KMS-11 (cell line): ENCODE results near the gene GSC.
"Not testable (repeated sequence)": the region's sequence is repeated elsewhere in the genome, so short reads cannot be mapped to it uniquely, and the experiment has no call there.

Experiments used
- H2AFZ ChIP-seq: fragments of 200-600 bp; sonication (generic); 2 replicates; pipeline ENCODE4 v1.6.1; 2016; ENCODE audit warnings: antibody characterized with exemption, mixed run types, low read depth
- H3K27ac ChIP-seq: fragments of 200-600 bp; sonication (generic); 2 replicates; pipeline ENCODE4 v1.6.1; 2016; ENCODE audit warnings: mild to moderate bottlenecking, mixed run types
- H3K27me3 ChIP-seq: fragments of 200-600 bp; sonication (generic); 2 replicates; pipeline ENCODE4 v1.6.1; 2017; ENCODE audit warnings: mild to moderate bottlenecking, low read depth, mixed run types, moderate library complexity; ENCODE audit not compliant: insufficient read depth
- H3K36me3 ChIP-seq: fragments of 200-600 bp; sonication (generic); 2 replicates; pipeline ENCODE4 v1.6.1; 2017; ENCODE audit warnings: mild to moderate bottlenecking, mixed run types; ENCODE audit not compliant: insufficient read depth
- H3K4me1 ChIP-seq: fragments of 200-600 bp; sonication (generic); 2 replicates; pipeline ENCODE4 v1.6.1; 2016; ENCODE audit warnings: mild to moderate bottlenecking, low read depth, mixed run types; ENCODE audit not compliant: poor library complexity, severe bottlenecking
- H3K4me2 ChIP-seq: fragments of 200-600 bp; sonication (generic); 2 replicates; pipeline ENCODE4 v1.7.0; 2016; ENCODE audit warnings: mild to moderate bottlenecking, mixed run types
- H3K4me3 ChIP-seq: fragments of 200-600 bp; sonication (generic); IDR thresholded peaks from 2 replicates; pipeline ENCODE4 v1.6.1; 2017; ENCODE audit warnings: low read depth, low read length, mixed read lengths; ENCODE audit not compliant: insufficient read depth
- H3K79me2 ChIP-seq: fragments of 200-600 bp; sonication (generic); 2 replicates; pipeline ENCODE4 v1.6.1; 2016; ENCODE audit warnings: low read depth, mixed run types; ENCODE audit not compliant: insufficient read depth
- H3K9ac ChIP-seq: fragments of 200-600 bp; sonication (generic); 2 replicates; pipeline ENCODE4 v1.6.1; 2016; ENCODE audit warnings: mild to moderate bottlenecking, mixed run types
- H4K20me1 ChIP-seq: fragments of 200-600 bp; sonication (generic); 2 replicates; pipeline ENCODE4 v1.6.1; 2016; ENCODE audit warnings: mild to moderate bottlenecking, mixed run types; ENCODE audit not compliant: insufficient read depth
- TF ChIP-seq, protein P1 (sequence below): fragments of 200-600 bp; sonication (generic); conservative IDR thresholded peaks from 2 replicates; pipeline ENCODE4 v1.6.1; 2017; ENCODE audit warnings: low read depth, mild to moderate bottlenecking, antibody characterized with exemption, low read length, moderate library complexity, mixed read lengths

GSC gene

DNA sequence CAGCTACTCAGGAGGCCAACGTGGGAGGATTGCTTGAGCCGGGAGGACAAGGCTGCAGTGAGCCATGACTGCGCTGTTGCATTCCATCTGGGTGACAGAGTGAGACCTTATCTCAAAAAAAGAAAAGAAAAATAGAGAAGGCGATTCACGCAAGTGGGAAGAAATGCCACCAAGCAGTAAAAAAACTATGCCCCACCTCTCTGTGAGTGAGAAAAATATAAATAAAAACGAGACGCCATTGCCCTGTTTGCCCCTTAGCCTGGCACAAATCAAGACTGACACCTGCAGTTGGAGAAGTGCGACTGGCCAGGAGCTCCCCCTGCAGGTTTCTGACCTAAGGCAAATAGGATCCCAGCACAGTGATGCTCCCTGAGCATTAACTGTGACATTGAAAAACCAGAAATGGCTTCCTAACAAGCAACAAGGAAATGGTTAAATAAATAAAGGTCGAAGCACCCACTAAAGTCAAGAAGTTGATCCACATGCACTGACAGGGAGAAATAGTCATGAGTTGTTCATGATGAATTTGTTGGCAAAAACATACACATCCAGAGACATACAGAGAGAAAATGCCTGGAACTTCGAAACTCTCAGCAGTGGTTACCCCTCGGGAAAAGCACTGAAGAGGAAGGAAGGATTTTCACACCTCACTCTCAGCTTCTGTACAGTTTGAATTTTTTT lies 21.1 kb downstream of the GSC start:
- Histone ChIP-seq H3K79me2 (no peaks in the 10 kb centered on the region), H3K4me2 (no peak overlapping the region), H4K20me1 (no peaks in the 10 kb centered on the region), H3K36me3 (no peaks in the 10 kb centered on the region), H3K27ac (no peak overlapping the region), H3K27me3 (no peaks in the 10 kb centered on the region), H3K4me3 (no peak overlapping the region), H2AFZ (peak overlapping the region; percentile 44; the same call in 1 of the 2 replicates), H3K9ac (no peak overlapping the region), H3K4me1 (no peaks in the 10 kb centered on the region)
- TF ChIP-seq, protein P1, sequence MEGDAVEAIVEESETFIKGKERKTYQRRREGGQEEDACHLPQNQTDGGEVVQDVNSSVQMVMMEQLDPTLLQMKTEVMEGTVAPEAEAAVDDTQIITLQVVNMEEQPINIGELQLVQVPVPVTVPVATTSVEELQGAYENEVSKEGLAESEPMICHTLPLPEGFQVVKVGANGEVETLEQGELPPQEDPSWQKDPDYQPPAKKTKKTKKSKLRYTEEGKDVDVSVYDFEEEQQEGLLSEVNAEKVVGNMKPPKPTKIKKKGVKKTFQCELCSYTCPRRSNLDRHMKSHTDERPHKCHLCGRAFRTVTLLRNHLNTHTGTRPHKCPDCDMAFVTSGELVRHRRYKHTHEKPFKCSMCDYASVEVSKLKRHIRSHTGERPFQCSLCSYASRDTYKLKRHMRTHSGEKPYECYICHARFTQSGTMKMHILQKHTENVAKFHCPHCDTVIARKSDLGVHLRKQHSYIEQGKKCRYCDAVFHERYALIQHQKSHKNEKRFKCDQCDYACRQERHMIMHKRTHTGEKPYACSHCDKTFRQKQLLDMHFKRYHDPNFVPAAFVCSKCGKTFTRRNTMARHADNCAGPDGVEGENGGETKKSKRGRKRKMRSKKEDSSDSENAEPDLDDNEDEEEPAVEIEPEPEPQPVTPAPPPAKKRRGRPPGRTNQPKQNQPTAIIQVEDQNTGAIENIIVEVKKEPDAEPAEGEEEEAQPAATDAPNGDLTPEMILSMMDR = peak; percentile 46; the same call in 1 of the 2 replicates

- H3K4me2 ChIP-seq = no peak overlapping the region
- H2AFZ ChIP-seq = no peak overlapping the region
- H3K27me3 ChIP-seq = no peaks in the 10 kb centered on the region
- no peaks in the 10 kb centered on the region for H3K36me3 ChIP-seq
- no peaks in the 10 kb centered on the region for H3K79me2 ChIP-seq
- H3K4me3 ChIP-seq = no peak overlapping the region
- H3K4me1 ChIP-seq = no peaks in the 10 kb centered on the region
- no peak overlapping the region for H3K9ac ChIP-seq
- H3K27ac ChIP-seq = no peak overlapping the region
- H4K20me1 ChIP-seq = no peaks in the 10 kb centered on the region
- TF ChIP-seq, protein P1 = no peak
Measured at GRCh38 chr14:94747739-94748138, 22.2 kb downstream of the GSC start.

DNA sequence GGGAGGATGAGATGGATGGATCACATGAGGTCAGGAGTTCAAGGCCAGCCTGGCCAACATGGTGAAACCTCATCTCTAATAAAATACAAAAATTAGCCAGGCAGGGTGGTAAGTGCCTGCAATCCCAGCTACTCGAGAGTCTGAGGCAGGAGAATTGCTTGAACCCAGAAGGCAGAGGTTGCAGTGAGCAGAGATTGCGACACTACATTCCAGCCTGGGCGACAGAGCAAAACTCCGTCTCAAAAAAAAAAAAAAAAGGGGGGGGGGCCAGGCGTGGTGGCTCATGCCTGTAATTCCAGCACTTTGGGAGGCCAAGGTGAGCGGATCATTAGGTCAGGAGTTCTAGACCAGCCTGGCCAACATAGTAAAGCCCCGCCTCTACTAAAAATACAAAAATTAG lies 22.8 kb downstream of the GSC start:
- H3K4me3 ChIP-seq, H4K20me1 ChIP-seq, H3K4me2 ChIP-seq, H3K36me3 ChIP-seq, H3K4me1 ChIP-seq, H3K27ac ChIP-seq, H2AFZ ChIP-seq, H3K79me2 ChIP-seq, H3K9ac ChIP-seq, H3K27me3 ChIP-seq: not testable (repeated sequence)

GRCh38 chr14:94746131-94746530 lies 23.8 kb downstream of the GSC start:
- no peak overlapping the region for H3K9ac ChIP-seq
- no peaks in the 10 kb centered on the region for H3K27me3 ChIP-seq
- H3K27ac ChIP-seq = no peak overlapping the region
- H2AFZ ChIP-seq = no peak overlapping the region
- no peak overlapping the region for H3K4me2 ChIP-seq
- H3K4me1 ChIP-seq = no peaks in the 10 kb centered on the region
- H3K79me2 ChIP-seq = no peaks in the 10 kb centered on the region
- TF ChIP-seq, protein P1 = no peak
- H3K36me3 ChIP-seq = no peaks in the 10 kb centered on the region
- no peaks in the 10 kb centered on the region for H4K20me1 ChIP-seq
- no peak overlapping the region for H3K4me3 ChIP-seq

GRCh38 chr14:94738751-94739150 lies 31.2 kb downstream of the GSC start:
- no peak overlapping the region for H3K9ac ChIP-seq
- H3K36me3 ChIP-seq = no peaks in the 10 kb centered on the region
- H3K4me3 ChIP-seq = no peak overlapping the region
- no peak overlapping the region for H3K27ac ChIP-seq
- H4K20me1 ChIP-seq = no peaks in the 10 kb centered on the region
- no peaks in the 10 kb centered on the region for H3K27me3 ChIP-seq
- H3K4me1 ChIP-seq = no peaks in the 10 kb centered on the region
- H2AFZ ChIP-seq = no peak overlapping the region
- no peaks in the 10 kb centered on the region for H3K79me2 ChIP-seq
- TF ChIP-seq, protein P1 = no peak
- H3K4me2 ChIP-seq = no peak overlapping the region
